Keratinocyte (primary cell): Measurements from ENCODE around the gene R3HDM4. TPM values are rescaled to one million over a fixed set of nuclear protein-coding genes. Genes with fewer than 3 reads are reported as not detected.

Experiments used
- DNase-seq: peaks from one replicate; pipeline ENCODE4 v3.0.0-alpha.2; 2011; ENCODE audit warnings: low read depth, missing footprints, low spot score
- FAIRE-seq: peaks from 2 replicates; lab custom pipeline; 2011; peaks lifted over from hg19 to GRCh38; lab: Jason Lieb, UNC
- H2AFZ ChIP-seq: 2 replicates; pipeline ENCODE4 v1.6.0; 2012; ENCODE audit warnings: low read length, control low read depth, inconsistent platforms; ENCODE audit not compliant: control insufficient read depth
- H3K27ac ChIP-seq: 2 replicates; pipeline ENCODE4 v1.5.1; 2011; ENCODE audit warnings: low read length; ENCODE audit not compliant: control insufficient read depth, insufficient read depth
- H3K27me3 ChIP-seq: 3 replicates; pipeline ENCODE4 v1.6.0; 2011; ENCODE audit warnings: low read length; ENCODE audit not compliant: control insufficient read depth, insufficient read depth; ENCODE audit errors: extremely low read depth
- H3K36me3 ChIP-seq, 2 experiments: 2 replicates in 1 of 2; 3 replicates in 1 of 2; pipeline ENCODE4 v1.5.1; 2011; ENCODE audit warnings: low read length in 2 of 2, mild to moderate bottlenecking in 1 of 2; ENCODE audit not compliant: control insufficient read depth in 2 of 2, insufficient read depth in 2 of 2; ENCODE audit errors: extremely low read depth in 1 of 2
- H3K4me1 ChIP-seq: 3 replicates; pipeline ENCODE4 v1.5.1; 2011; ENCODE audit warnings: low read length; ENCODE audit not compliant: control insufficient read depth, insufficient read depth; ENCODE audit errors: extremely low read depth
- H3K4me2 ChIP-seq: 3 replicates; pipeline ENCODE4 v1.6.0; 2011; ENCODE audit warnings: low read depth, low read length; ENCODE audit not compliant: control insufficient read depth, insufficient read depth; ENCODE audit errors: extremely low read depth
- H3K4me3 ChIP-seq, 3 experiments: fragments of 200-600 bp in 1 of 3; sonication (generic) in 1 of 3; 2 replicates in 2 of 3; 3 replicates in 1 of 3; pipeline ENCODE4 v1.5.1; 2011 to 2016; ENCODE audit warnings: low read length in 3 of 3, mild to moderate bottlenecking in 3 of 3, control low read depth in 2 of 3, inconsistent platforms in 1 of 3, low read depth in 1 of 3, mixed read lengths in 1 of 3, mixed run types in 1 of 3, moderate library complexity in 1 of 3; ENCODE audit not compliant: control insufficient read depth in 2 of 3, insufficient read depth in 2 of 3; ENCODE audit errors: extremely low read depth in 1 of 3
- H3K79me2 ChIP-seq: 2 replicates; pipeline ENCODE4 v1.6.0; 2012; ENCODE audit warnings: low read length; ENCODE audit not compliant: control insufficient read depth, insufficient read depth
- H3K9ac ChIP-seq: 3 replicates; pipeline ENCODE4 v1.6.0; 2011; ENCODE audit warnings: low read length; ENCODE audit not compliant: control insufficient read depth, insufficient read depth; ENCODE audit errors: extremely low read depth
- H3K9me1 ChIP-seq: 3 replicates; pipeline ENCODE4 v1.6.0; 2011; ENCODE audit warnings: low read length; ENCODE audit not compliant: control insufficient read depth, insufficient read depth; ENCODE audit errors: extremely low read depth
- H3K9me3 ChIP-seq: 2 replicates; pipeline ENCODE4 v1.5.1; 2012; ENCODE audit warnings: low read depth, low read length; ENCODE audit not compliant: control insufficient read depth
- H4K20me1 ChIP-seq: 3 replicates; pipeline ENCODE4 v1.6.0; 2011; ENCODE audit warnings: low read length; ENCODE audit not compliant: control insufficient read depth, insufficient read depth; ENCODE audit errors: extremely low read depth
- CTCF ChIP-seq, 3 experiments: IDR thresholded peaks in 1 of 3; conservative IDR thresholded peaks in 1 of 3; optimal IDR thresholded peaks in 1 of 3; 2 replicates in 2 of 3; 3 replicates in 1 of 3; pipeline versions ENCODE3 to v1.5.1; 2011; ENCODE audit warnings: low read length in 3 of 3, mild to moderate bottlenecking in 3 of 3, moderate library complexity in 2 of 3, control low read depth in 1 of 3, inconsistent platforms in 1 of 3; ENCODE audit not compliant: insufficient read depth in 2 of 3; ENCODE audit errors: extremely low read depth in 1 of 3
- EZH2 ChIP-seq: IDR thresholded peaks from one replicate; pipeline ENCODE4 v1.6.1; 2012; ENCODE audit warnings: inconsistent platforms, mild to moderate bottlenecking, low read length, moderate library complexity
- dilution Hi-C: fragments of 300-500 bp; cut with MboI; formaldehyde crosslinking; loops from one replicate; pipeline ENCODE4 v1.7.0; 2020; ENCODE audit warnings: low sequenced_read_pairs; ENCODE audit not compliant: extremely low pct_ligation_motif_present
- polyA plus RNA-seq, 5 experiments: library from polyadenylated mRNA; depleted of rRNA in 3 of 5; stranded (reverse) in 3 of 5; stranded (forward) in 1 of 5; unstranded in 1 of 5; fragments of >200 nt; gene quantifications; 1 replicate in 1 of 5; 2 replicates in 3 of 5; 3 replicates in 1 of 5; pipeline versions ENCODE4 v1.2.1 to v1.2.3, GENCODE V29; 2011 to 2012; ENCODE audit warnings: missing spikeins in 2 of 5, low read depth in 1 of 5, low replicate concordance in 1 of 5

Gene R3HDM4
- polyA plus RNA-seq, 1 donor (not counting 4 experiments of a cell fraction or from before 2014, with no cell fraction given) = 33.5 TPM

DNA sequence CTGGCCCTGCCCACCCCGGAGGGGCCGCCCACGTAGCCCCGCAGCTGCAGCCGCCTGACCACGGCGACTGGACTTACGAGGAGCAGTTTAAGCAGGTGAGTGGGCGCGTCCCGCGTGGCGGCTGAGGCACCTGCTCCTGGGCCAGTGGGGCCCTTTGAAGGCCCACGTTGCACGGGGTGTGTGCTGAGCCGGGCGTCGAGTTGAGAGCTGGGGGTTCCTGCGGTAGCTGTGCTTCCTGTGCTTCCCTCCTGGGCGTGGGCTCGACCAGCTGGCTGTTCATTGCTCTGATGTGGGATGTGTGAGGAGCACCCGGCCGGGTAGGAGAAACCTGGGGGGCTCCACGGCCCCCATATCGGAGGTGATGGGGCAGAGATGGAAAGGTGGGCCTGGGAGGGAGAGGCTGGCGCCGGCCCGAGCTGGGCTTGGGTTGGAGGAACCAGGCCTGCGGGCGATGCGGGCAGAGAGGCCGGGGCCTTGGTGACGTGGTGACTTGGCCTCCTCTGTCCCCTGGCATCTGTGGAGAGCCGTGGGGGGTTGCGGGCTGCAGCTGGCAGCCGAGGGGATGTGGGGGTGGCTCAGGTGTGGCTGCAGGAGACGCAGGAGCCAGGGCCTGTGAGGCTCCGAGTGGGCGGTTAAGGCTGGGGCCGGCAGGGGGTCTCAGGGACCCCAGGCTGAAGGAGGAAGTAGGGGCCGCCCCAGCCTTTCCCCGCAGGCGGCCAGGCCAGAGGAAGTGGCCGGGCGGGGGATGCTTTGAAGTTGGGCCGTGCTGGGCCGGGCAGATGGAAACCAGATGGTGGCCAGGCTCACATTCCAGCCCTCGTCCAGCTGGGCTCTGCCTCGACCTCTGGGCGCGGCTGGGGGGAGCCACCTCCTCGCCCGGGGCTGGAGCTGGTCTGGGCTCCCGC, 19.9 kb upstream of the R3HDM4 start:
- dilution Hi-C loops = no loop called here
- no peaks in the 10 kb centered on the region for H3K27me3 ChIP-seq
- no peaks in the 10 kb centered on the region for H3K4me1 ChIP-seq
- H3K9me3 ChIP-seq = no peaks in the 10 kb centered on the region
- peaks cover 3 to 4% of the 10 kb centered on the region in 2 experiments for H3K36me3 ChIP-seq
- no peak overlapping the region for H3K4me3 ChIP-seq
- no peak overlapping the region for H2AFZ ChIP-seq
- no peaks in the 10 kb centered on the region for H3K9me1 ChIP-seq
- H3K4me2 ChIP-seq = no peak overlapping the region
- H3K9ac ChIP-seq = no peak overlapping the region
- no peak overlapping the region for H3K27ac ChIP-seq
- DNase-seq = no peak
- FAIRE-seq = no peak
- TF ChIP-seq CTCF (optimal IDR thresholded peaks at IDR 0.05 in 1 of 3, IDR thresholded peaks at IDR 0.05 in 1 of 3, conservative IDR thresholded peaks at IDR 0.05 in 1 of 3; ENCODE audit: extremely low read depth in 1 of 3, insufficient read depth in 2 of 3, low read length in 3 of 3) (no peak), EZH2 (no peak)
- H4K20me1 ChIP-seq = no peaks in the 10 kb centered on the region
- H3K79me2 ChIP-seq = no peaks in the 10 kb centered on the region

DNA sequence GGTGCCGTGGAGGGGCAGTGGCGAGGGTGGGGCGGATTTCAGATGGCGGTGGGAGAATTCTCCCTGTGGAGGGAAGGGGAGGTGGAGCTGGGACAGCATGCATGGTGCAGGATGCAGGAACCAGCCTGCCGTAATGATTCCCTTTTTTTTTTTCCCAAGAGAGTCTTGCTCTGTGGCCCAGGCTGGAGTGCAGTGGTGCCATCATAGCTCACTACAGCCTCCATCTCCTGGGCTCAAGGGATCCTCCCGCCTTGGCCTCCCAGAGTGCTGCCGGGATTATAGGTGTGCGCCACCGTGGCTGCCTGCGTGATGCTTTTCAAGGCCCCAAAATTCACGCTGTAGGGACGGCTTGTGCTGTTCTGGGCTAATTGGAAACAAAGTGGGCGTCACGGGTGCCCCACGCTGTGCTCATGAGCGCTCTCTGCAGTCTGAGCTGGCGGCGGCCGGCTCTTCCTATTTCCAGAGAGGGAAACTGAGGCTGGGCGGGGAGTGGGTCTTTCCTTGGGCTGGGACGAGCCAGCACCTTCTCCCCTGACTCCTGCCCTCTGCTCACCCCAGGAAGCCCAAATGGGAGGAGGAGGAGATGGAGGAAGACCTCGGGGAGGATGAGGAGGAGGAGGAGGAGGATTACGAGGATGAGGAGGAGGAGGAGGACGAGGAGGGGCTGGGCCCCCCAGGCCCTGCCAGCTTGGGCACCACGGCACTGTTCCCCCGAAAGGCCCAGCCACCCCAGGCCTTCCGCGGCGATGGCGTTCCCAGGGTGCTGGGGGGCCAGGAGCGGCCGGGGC, 19.0 kb upstream of the R3HDM4 start:
- H3K79me2 ChIP-seq = no peaks in the 10 kb centered on the region
- no peak for DNase-seq
- dilution Hi-C loops = no loop called here
- H3K36me3 ChIP-seq = peaks cover 0 to 4% of the 10 kb centered on the region in 2 experiments
- no peak for FAIRE-seq
- no peaks in the 10 kb centered on the region for H3K9me1 ChIP-seq
- no peak overlapping the region for H3K9ac ChIP-seq
- H2AFZ ChIP-seq = no peak overlapping the region
- H3K9me3 ChIP-seq = no peaks in the 10 kb centered on the region
- H4K20me1 ChIP-seq = no peaks in the 10 kb centered on the region
- no peak overlapping the region for H3K4me3 ChIP-seq
- no peak overlapping the region for H3K4me2 ChIP-seq
- TF ChIP-seq EZH2 (no peak), CTCF (optimal IDR thresholded peaks at IDR 0.05 in 1 of 3, IDR thresholded peaks at IDR 0.05 in 1 of 3, conservative IDR thresholded peaks at IDR 0.05 in 1 of 3; ENCODE audit: extremely low read depth in 1 of 3, insufficient read depth in 2 of 3, low read length in 3 of 3) (no peak)
- H3K4me1 ChIP-seq = no peaks in the 10 kb centered on the region
- no peak overlapping the region for H3K27ac ChIP-seq
- H3K27me3 ChIP-seq = no peaks in the 10 kb centered on the region
